Measurements from ENCODE around the gene RFX3.

GRCh38 chr9:3457175-3457574 lies 68.6 kb downstream of the RFX3 start:
- TF ChIP-seq CTCF (IDR thresholded peaks at IDR 0.05) (no peak), POLR2A (IDR thresholded peaks at IDR 0.05) (no peak)

Data from body of pancreas (tissue), 4 donors.